ENCODE data around the gene DLGAP4. TPM values are rescaled to one million over a fixed set of nuclear protein-coding genes. Genes with fewer than 3 reads are reported as not detected.
A peak's percentile ranks its signal among the peaks of the same experiment; 100 is the strongest.

DLGAP4 gene
- total and polyA plus RNA-seq, 2 of the 8 experiments (the other 6 are each of a cell fraction or from before 2014, with no cell fraction given): 41.2 to 57.2 TPM

GRCh38 chr20:36573798-36574365 is 267.7 kb downstream of the DLGAP4 start:
- 0% methylated on average over 9 of the region's 53 CpGs; no CpG with 5 or more reads in 1 of the 2 experiments for WGBS, 2 experiments (ENCODE audit: extremely low coverage in 1 of 2, insufficient coverage in 1 of 2, insufficient read length in 1 of 2, insufficient replicate concordance in 2 of 2, low coverage in 1 of 2, low lambda C conversion rate in 2 of 2, missing lambda C conversion rate in 1 of 2)
- Histone ChIP-seq H3K79me2 (ENCODE audit: control insufficient read depth in 1 of 2, insufficient read depth in 2 of 2, low read length in 2 of 2) (peaks cover 16 to 55% of the 10 kb centered on the region in 2 experiments), H3K4me2 (ENCODE audit: insufficient read depth in 1 of 2, low read depth in 2 of 2, low read length in 2 of 2) (peak overlapping the region; percentile 67 to 99), H3K23me2 (ENCODE audit: low read depth, low read length) (peaks cover 17% of the 10 kb centered on the region), H4K8ac (ENCODE audit: extremely low read depth, insufficient read depth, low read length) (peak overlapping the region; percentile 87; the same call in 1 of the 2 replicates), H2BK15ac (ENCODE audit: low read length) (no peak overlapping the region), H3K23ac (ENCODE audit: insufficient read length) (no peak overlapping the region), H2BK5ac (ENCODE audit: low read depth, low read length) (no peak overlapping the region), H4K20me1 (replicated peaks in 1 of 2; ENCODE audit: control insufficient read depth in 1 of 2, insufficient read depth in 2 of 2, low read length in 2 of 2) (peaks cover 4% of the 10 kb centered on the region in 2 experiments), H2BK120ac (replicated peaks; ENCODE audit: low read depth, low read length) (no peak overlapping the region), H3K4me3 (ENCODE audit: extremely low read depth in 1 of 4, insufficient read depth in 2 of 4, low read depth in 3 of 4, low read length in 4 of 4) (peak overlapping the region; percentile 63 to 98 (median 68)), H3K18ac (ENCODE audit: extremely low read depth, low read length) (no peak overlapping the region; the same call in 1 of the 2 replicates), H2AFZ (ENCODE audit: low read length) (no peak overlapping the region), H3K27me3 (replicated peaks in 1 of 4; ENCODE audit: control insufficient read depth in 3 of 4, extremely low read depth in 1 of 4, insufficient read depth in 3 of 4, low read length in 3 of 4) (no peaks in the 10 kb centered on the region), H3K27ac (ENCODE audit: low read depth, low read length) (peak overlapping the region; percentile 54; the same call in 1 of the 2 replicates), H3K36me3 (ENCODE audit: control insufficient read depth in 2 of 4, insufficient read depth in 4 of 4, low read length in 3 of 4) (peaks cover 0 to 6% (median under 1%) of the 10 kb centered on the region in 4 experiments; a peak in 4 of 8 replicates), H2AK5ac (ENCODE audit: low read depth, low read length) (no peak overlapping the region), H4K5ac (ENCODE audit: insufficient read length, low read depth, low read length) (peak overlapping the region; percentile 75), H3K79me1 (ENCODE audit: low read depth, low read length) (peaks cover 9% of the 10 kb centered on the region), H3K9ac (replicated peaks in 1 of 4; ENCODE audit: extremely low read depth in 1 of 4, low read depth in 3 of 4, low read length in 3 of 4) (peak overlapping the region; percentile 54 to 81 (median 68); a peak in 6 of 7 replicates), H4K91ac (replicated peaks; ENCODE audit: insufficient read length, low read length) (no peak overlapping the region), H2BK20ac (ENCODE audit: low read length) (no peak overlapping the region), H3K56ac (replicated peaks; ENCODE audit: insufficient read length, low read depth, low read length) (no peak overlapping the region), H3K4me1 (replicated peaks in 1 of 4; ENCODE audit: control insufficient read depth in 3 of 4, insufficient read depth in 4 of 4, low read length in 3 of 4) (peaks cover 14 to 31% (median 18%) of the 10 kb centered on the region in 4 experiments), H2BK12ac (ENCODE audit: low read depth, low read length) (no peak overlapping the region), H3K4ac (replicated peaks; ENCODE audit: insufficient read length, low read depth, low read length) (no peak overlapping the region), H3K14ac (ENCODE audit: insufficient read length) (no peak overlapping the region), H3K9me3 (ENCODE audit: insufficient read depth in 2 of 2, low read depth in 1 of 2, low read length in 1 of 2) (no peaks in the 10 kb centered on the region)
- DNase-seq (ENCODE audit: low read depth in 1 of 2, low spot score in 2 of 2) (no peak), FAIRE-seq (no peak)
- ChIA-PET CTCF (ENCODE audit: partially characterized antibody) (interaction anchor here (0.9 to 18.0 kb wide), 3 partner anchors 13 to 33 kb away, joined by 4 to 202 read pairs (median 11); partner anchors contain the start of gene MYL9), POLR2A (ENCODE audit: partially characterized antibody) (interaction anchor here (0.6 to 17.6 kb wide), 8 partner anchors 13 to 276 kb away, joined by 3 to 388 read pairs (median 4); partner anchors contain the start of gene RAB5IF)
- TF ChIP-seq ATF2 (IDR thresholded peaks at IDR 0.05; ENCODE audit: low read length) (no peak), FOSL1 (IDR thresholded peaks at IDR 0.05; ENCODE audit: insufficient read depth, low read depth, low read length) (no peak), EZH2 (IDR thresholded peaks at IDR 0.05; ENCODE audit: low read depth, low read length, severe bottlenecking) (no peak), PHF8 (conservative IDR thresholded peaks at IDR 0.05; ENCODE audit: low read depth, low read length) (peak; percentile 42), SIN3A (conservative IDR thresholded peaks at IDR 0.05 in 1 of 2, IDR thresholded peaks at IDR 0.05 in 1 of 2; ENCODE audit: low read depth in 1 of 2, low read length in 2 of 2) (peak in 1 of 2 experiments; percentile 59; a peak in 2 of 4 replicates), MAFK (IDR thresholded peaks at IDR 0.05; ENCODE audit: low read depth, low read length) (no peak), TAF7 (optimal IDR thresholded peaks at IDR 0.05; ENCODE audit: borderline replicate concordance, low read depth, low read length) (peak; percentile 1), ZNF274 (IDR thresholded peaks at IDR 0.05; ENCODE audit: borderline replicate concordance, extremely low read depth, low read length) (no peak), MAX (IDR thresholded peaks at IDR 0.05) (0 out of 2 replicates have a peak, but pooled peaks have one; percentile 19)

Data from H1 (cell line).